SK-N-SH (cell line): ENCODE measurements around the gene CLIC1. TPM values are rescaled to one million over a fixed set of nuclear protein-coding genes. Genes with fewer than 3 reads are reported as not detected.
A peak's percentile ranks its signal among the peaks of the same experiment; 100 is the strongest.

Source experiments
- CTCF ChIA-PET: fragments of 300-600, 350-600 bp; formaldehyde crosslinking; extraction: SDS; loops from one replicate; lab custom pipeline; 2021; lab: Yijun Ruan, JAX
- POLR2A ChIA-PET: fragments of 350-600 bp; sonication (Branson Sonifier 250); formaldehyde crosslinking; extraction: SDS; loops from one replicate; lab custom pipeline; 2020; ENCODE audit warnings: antibody characterized with exemption, inconsistent platforms; lab: Yijun Ruan, JAX
- DNase-seq: peaks from one replicate; pipeline ENCODE4 v3.0.0; 2012
- H2AFZ ChIP-seq: fragments of 200-600 bp; sonication (generic); 2 replicates; pipeline ENCODE4 v1.8.1; 2016; ENCODE audit warnings: antibody characterized with exemption, mild to moderate bottlenecking, low read depth
- H3F3A ChIP-seq: fragments of 200-600 bp; sonication (generic); replicated peaks from 2 replicates; pipeline ENCODE3; 2016; ENCODE audit warnings: antibody characterized with exemption, mild to moderate bottlenecking; ENCODE audit not compliant: insufficient read depth
- H3K27ac ChIP-seq, 2 experiments: fragments of 200-500 bp in 1 of 2; fragments of 200-600 bp in 1 of 2; sonication (Bioruptor generic) in 1 of 2; sonication (generic), shearing (Covaris generic) in 1 of 2; 2 replicates each; pipeline versions ENCODE4 v1.5.1 to v1.6.1; 2014 to 2016; ENCODE audit warnings: low read depth in 2 of 2, inconsistent platforms in 1 of 2, low read length in 1 of 2, mild to moderate bottlenecking in 1 of 2, mixed read lengths in 1 of 2
- H3K27me3 ChIP-seq: fragments of 200-600 bp; sonication (generic), shearing (Covaris generic); 2 replicates; pipeline ENCODE4 v1.6.1; 2016; ENCODE audit warnings: mixed run types; ENCODE audit not compliant: insufficient read depth
- H3K36me3 ChIP-seq, 2 experiments: fragments of 200-500 bp in 1 of 2; fragments of 200-600 bp in 1 of 2; sonication (Bioruptor generic) in 1 of 2; sonication (generic) in 1 of 2; replicated peaks in 1 of 2; 2 replicates each; pipeline versions ENCODE3 to v1.5.1; 2014 to 2016; ENCODE audit warnings: low read length in 1 of 2, mild to moderate bottlenecking in 1 of 2; ENCODE audit not compliant: insufficient read depth in 2 of 2, control insufficient read depth in 1 of 2
- H3K4me1 ChIP-seq, 2 experiments: fragments of 200-500 bp in 1 of 2; fragments of 200-600 bp in 1 of 2; sonication (Bioruptor generic) in 1 of 2; sonication (generic), shearing (Covaris generic) in 1 of 2; 2 replicates each; pipeline versions ENCODE4 v1.5.1 to v1.6.1; 2014 to 2016; ENCODE audit warnings: low read depth in 1 of 2, low read length in 1 of 2, mixed run types in 1 of 2; ENCODE audit not compliant: insufficient read depth in 2 of 2, control insufficient read depth in 1 of 2
- H3K4me2 ChIP-seq: fragments of 200-600 bp; sonication (generic), shearing (Covaris generic); 2 replicates; pipeline ENCODE4 v1.6.1; 2017; ENCODE audit warnings: mixed run types
- H3K4me3 ChIP-seq, 2 experiments: fragments of 200-500 bp in 1 of 2; fragments of 200-600 bp in 1 of 2; sonication (Bioruptor generic) in 1 of 2; sonication (generic), shearing (Covaris generic) in 1 of 2; 2 replicates each; pipeline versions ENCODE4 v1.5.1 to v1.8.1; 2014 to 2016; ENCODE audit warnings: low read depth in 2 of 2, inconsistent platforms in 1 of 2, low read length in 1 of 2, mild to moderate bottlenecking in 1 of 2, mixed read lengths in 1 of 2, moderate library complexity in 1 of 2
- H3K79me2 ChIP-seq: fragments of 200-600 bp; sonication (generic); 2 replicates; pipeline ENCODE4 v1.8.1; 2017; ENCODE audit warnings: mild to moderate bottlenecking; ENCODE audit not compliant: insufficient read depth
- H3K9ac ChIP-seq: fragments of 200-600 bp; sonication (generic); 2 replicates; pipeline ENCODE4 v1.6.1; 2017; ENCODE audit warnings: mixed run types
- H3K9me2 ChIP-seq: fragments of 200-600 bp; sonication (generic); 2 replicates; pipeline ENCODE4 v1.6.1; 2017; ENCODE audit warnings: mixed run types
- H3K9me3 ChIP-seq: fragments of 200-600 bp; sonication (generic); 2 replicates; pipeline ENCODE4 v1.6.1; 2017; ENCODE audit warnings: mixed run types, mild to moderate bottlenecking, moderate library complexity
- H4K20me1 ChIP-seq: fragments of 200-600 bp; sonication (generic); 2 replicates; pipeline ENCODE4 v1.6.1; 2017; ENCODE audit warnings: mild to moderate bottlenecking, mixed run types; ENCODE audit not compliant: insufficient read depth
- CHD2 ChIP-seq: fragments of 150-350 bp; IDR thresholded peaks from 2 replicates; pipeline ENCODE4 v1.6.1; 2018; ENCODE audit warnings: low read length; ENCODE audit not compliant: partially characterized antibody
- EZH2phosphoT487 ChIP-seq: fragments of 200-600 bp; sonication (generic); IDR thresholded peaks from 2 replicates; pipeline ENCODE4 v1.6.1; 2017; ENCODE audit warnings: low read depth, mixed run types, mild to moderate bottlenecking, antibody characterized with exemption, moderate library complexity, borderline replicate concordance
- FOXJ3 ChIP-seq: sonication (generic); formaldehyde crosslinking; IDR thresholded peaks from 2 replicates; pipeline ENCODE4 v1.5.1; 2020; ENCODE audit warnings: mild to moderate bottlenecking, missing genetic modification reagents
- FOXM1 ChIP-seq: IDR thresholded peaks from 2 replicates; pipeline ENCODE4 v1.4.0; 2012; ENCODE audit warnings: low read depth, mild to moderate bottlenecking
- GATA2 ChIP-seq: sonication (generic); formaldehyde crosslinking; IDR thresholded peaks from 2 replicates; pipeline ENCODE4 v1.5.0; 2020; ENCODE audit warnings: mild to moderate bottlenecking, missing genetic modification reagents
- MEF2A ChIP-seq: IDR thresholded peaks from 2 replicates; pipeline ENCODE4 v1.4.0; 2012; ENCODE audit warnings: low read depth, borderline replicate concordance
- MXI1 ChIP-seq: IDR thresholded peaks from 2 replicates; pipeline ENCODE4 v1.6.1; 2012; ENCODE audit warnings: mild to moderate bottlenecking, low read depth, low read length, improper control_type of control experiment
- NRF1 ChIP-seq: IDR thresholded peaks from 2 replicates; pipeline ENCODE4 v1.6.1; 2012; ENCODE audit warnings: low read depth, mild to moderate bottlenecking, low read length
- POLR2AphosphoS5 ChIP-seq: IDR thresholded peaks from 2 replicates; pipeline ENCODE4 v1.6.1; 2012; ENCODE audit warnings: low read depth, low read length
- RAD21 ChIP-seq: IDR thresholded peaks from 2 replicates; pipeline ENCODE4 v1.6.1; 2012; ENCODE audit warnings: mild to moderate bottlenecking, low read length
- RFX5 ChIP-seq: IDR thresholded peaks from 2 replicates; pipeline ENCODE4 v1.6.1; 2012; ENCODE audit warnings: mild to moderate bottlenecking, improper control_type of control experiment, low read length
- SMC3 ChIP-seq: IDR thresholded peaks from 2 replicates; pipeline ENCODE4 v1.6.1; 2012; ENCODE audit warnings: low read depth, low read length, improper control_type of control experiment
- TAF1 ChIP-seq: IDR thresholded peaks from 2 replicates; pipeline ENCODE4 v1.6.1; 2012; ENCODE audit warnings: low read depth, mild to moderate bottlenecking, low read length, moderate library complexity, borderline replicate concordance
- TEAD4 ChIP-seq: IDR thresholded peaks from 2 replicates; pipeline ENCODE4 v1.4.0; 2012; ENCODE audit warnings: mild to moderate bottlenecking, borderline replicate concordance; ENCODE audit not compliant: insufficient read depth
- WGBS: methylation state at CpG from one replicate; pipeline ENCODE4 v1.1.6; 2017; ENCODE audit warnings: low lambda C conversion rate; 5-methylcytosine and 5-hydroxymethylcytosine counted together
- polyA plus RNA-seq, 3 experiments: library from polyadenylated mRNA; depleted of rRNA; stranded (reverse); fragments of >200 nt; gene quantifications; 2 replicates each; pipeline ENCODE4 v1.2.3, GENCODE V29; 2012
- TF ChIP-seq, protein P1 (sequence below): fragments of 150-350 bp; IDR thresholded peaks from 2 replicates; pipeline ENCODE4 v1.6.1; 2016; ENCODE audit warnings: mild to moderate bottlenecking, low read depth, low read length
- TF ChIP-seq, protein P2 (sequence below): IDR thresholded peaks from 2 replicates; pipeline ENCODE4; 2012
- TF ChIP-seq, protein P3 (sequence below): fragments of 200-600 bp; sonication (generic); IDR thresholded peaks from 2 replicates; pipeline ENCODE4 v1.6.1; 2017; ENCODE audit warnings: antibody characterized with exemption, mild to moderate bottlenecking, moderate library complexity
- TF ChIP-seq, protein P4 (sequence below): IDR thresholded peaks from 2 replicates; pipeline ENCODE4 v1.6.1; 2012; ENCODE audit warnings: mild to moderate bottlenecking, low read depth, low read length, moderate library complexity
- TF ChIP-seq, protein P5 (sequence below): IDR thresholded peaks from 2 replicates; pipeline ENCODE4 v1.4.0; 2012; ENCODE audit warnings: low read depth, borderline replicate concordance
- TF ChIP-seq, protein P6 (sequence below): IDR thresholded peaks from 2 replicates; pipeline ENCODE4 v1.4.0; 2012; ENCODE audit warnings: low read depth

Gene CLIC1
- polyA plus RNA-seq, 1 of the 3 experiments (the other 2 are of a cell fraction): 520 TPM

DNA sequence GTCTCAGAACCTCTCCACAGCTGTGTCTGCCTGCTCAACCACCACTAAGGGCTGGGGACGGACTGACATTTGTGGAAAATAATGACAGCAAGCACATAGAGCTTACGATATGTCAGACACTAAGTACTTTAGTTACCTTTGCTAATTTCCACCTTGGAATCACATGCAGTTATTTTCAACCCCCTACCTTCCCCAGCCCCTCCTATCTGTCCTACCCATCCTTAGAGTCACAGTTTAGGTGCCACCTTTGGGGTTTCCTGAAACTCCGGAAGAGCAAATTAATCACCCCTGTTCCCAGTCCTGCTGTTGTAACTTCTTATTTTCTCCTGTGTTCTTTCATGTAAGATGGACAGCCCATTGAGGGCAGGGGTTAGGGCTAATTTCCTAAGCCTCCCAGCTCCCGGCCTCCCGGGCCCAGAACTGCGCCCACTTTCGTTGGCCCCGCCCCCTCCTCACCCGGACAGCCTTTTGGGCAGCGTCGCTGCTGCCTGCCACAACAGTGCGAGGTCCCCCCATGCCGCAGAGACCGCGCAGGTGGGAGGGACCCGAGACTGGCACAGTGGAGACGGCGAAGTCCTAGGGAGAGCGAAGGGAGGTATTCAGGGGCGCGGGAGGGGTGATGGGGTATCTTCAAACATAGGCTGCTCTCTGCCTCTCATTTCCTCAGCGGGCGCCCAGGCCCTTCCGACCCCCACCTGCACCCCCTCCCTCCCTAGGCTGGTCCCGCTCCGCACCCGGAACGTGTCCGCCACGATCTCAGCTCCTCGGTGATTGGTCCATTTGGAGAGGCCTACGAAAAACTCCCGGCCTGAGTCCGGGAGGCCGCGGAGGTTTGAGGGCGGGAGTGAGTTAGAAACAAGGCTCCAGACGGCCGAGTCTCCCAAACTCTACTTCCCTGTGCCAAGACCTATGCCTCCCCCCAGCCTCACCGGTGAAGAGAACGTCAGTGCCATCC lies 8.3 kb downstream of the CLIC1 start:
- CTCF ChIA-PET: interaction anchor here (0.7 to 7.3 kb wide), 12 partner anchors 12 to 135 kb away, joined by 3 to 45 read pairs (median 6); partner anchors contain the start of genes LSM2, MSH5, NEU1 and VARS1
- no peaks in the 10 kb centered on the region for H3K27me3 ChIP-seq
- H4K20me1 ChIP-seq: peaks cover 12% of the 10 kb centered on the region; the same call in 1 of the 2 replicates
- H3K9me3 ChIP-seq: no peaks in the 10 kb centered on the region
- peak overlapping the region; percentile 98; the same call in 1 of the 2 replicates for H3K9ac ChIP-seq
- 95% methylated on average over 29 of the region's 41 CpGs for WGBS
- H3K4me2 ChIP-seq: peak overlapping the region; percentile 98
- peaks cover 35% of the 10 kb centered on the region for H3F3A ChIP-seq
- peaks cover 13 to 14% of the 10 kb centered on the region in 2 experiments; a peak in 1 of 4 replicates for H3K4me1 ChIP-seq
- H2AFZ ChIP-seq: no peak overlapping the region
- H3K4me3 ChIP-seq: peak overlapping the region; percentile 90 to 93; a peak in 3 of 4 replicates
- TF ChIP-seq, protein P1, sequence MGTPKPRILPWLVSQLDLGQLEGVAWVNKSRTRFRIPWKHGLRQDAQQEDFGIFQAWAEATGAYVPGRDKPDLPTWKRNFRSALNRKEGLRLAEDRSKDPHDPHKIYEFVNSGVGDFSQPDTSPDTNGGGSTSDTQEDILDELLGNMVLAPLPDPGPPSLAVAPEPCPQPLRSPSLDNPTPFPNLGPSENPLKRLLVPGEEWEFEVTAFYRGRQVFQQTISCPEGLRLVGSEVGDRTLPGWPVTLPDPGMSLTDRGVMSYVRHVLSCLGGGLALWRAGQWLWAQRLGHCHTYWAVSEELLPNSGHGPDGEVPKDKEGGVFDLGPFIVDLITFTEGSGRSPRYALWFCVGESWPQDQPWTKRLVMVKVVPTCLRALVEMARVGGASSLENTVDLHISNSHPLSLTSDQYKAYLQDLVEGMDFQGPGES: no peak
- TF ChIP-seq FOXM1: no peak
- TF ChIP-seq MXI1: no peak
- no peak for TF ChIP-seq EZH2phosphoT487
- TF ChIP-seq, protein P2, sequence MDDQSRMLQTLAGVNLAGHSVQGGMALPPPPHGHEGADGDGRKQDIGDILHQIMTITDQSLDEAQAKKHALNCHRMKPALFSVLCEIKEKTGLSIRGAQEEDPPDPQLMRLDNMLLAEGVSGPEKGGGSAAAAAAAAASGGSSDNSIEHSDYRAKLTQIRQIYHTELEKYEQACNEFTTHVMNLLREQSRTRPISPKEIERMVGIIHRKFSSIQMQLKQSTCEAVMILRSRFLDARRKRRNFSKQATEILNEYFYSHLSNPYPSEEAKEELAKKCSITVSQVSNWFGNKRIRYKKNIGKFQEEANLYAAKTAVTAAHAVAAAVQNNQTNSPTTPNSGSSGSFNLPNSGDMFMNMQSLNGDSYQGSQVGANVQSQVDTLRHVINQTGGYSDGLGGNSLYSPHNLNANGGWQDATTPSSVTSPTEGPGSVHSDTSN: no peak
- TF ChIP-seq, protein P3, sequence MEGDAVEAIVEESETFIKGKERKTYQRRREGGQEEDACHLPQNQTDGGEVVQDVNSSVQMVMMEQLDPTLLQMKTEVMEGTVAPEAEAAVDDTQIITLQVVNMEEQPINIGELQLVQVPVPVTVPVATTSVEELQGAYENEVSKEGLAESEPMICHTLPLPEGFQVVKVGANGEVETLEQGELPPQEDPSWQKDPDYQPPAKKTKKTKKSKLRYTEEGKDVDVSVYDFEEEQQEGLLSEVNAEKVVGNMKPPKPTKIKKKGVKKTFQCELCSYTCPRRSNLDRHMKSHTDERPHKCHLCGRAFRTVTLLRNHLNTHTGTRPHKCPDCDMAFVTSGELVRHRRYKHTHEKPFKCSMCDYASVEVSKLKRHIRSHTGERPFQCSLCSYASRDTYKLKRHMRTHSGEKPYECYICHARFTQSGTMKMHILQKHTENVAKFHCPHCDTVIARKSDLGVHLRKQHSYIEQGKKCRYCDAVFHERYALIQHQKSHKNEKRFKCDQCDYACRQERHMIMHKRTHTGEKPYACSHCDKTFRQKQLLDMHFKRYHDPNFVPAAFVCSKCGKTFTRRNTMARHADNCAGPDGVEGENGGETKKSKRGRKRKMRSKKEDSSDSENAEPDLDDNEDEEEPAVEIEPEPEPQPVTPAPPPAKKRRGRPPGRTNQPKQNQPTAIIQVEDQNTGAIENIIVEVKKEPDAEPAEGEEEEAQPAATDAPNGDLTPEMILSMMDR: no peak
- no peak for TF ChIP-seq TEAD4
- TF ChIP-seq, protein P4, sequence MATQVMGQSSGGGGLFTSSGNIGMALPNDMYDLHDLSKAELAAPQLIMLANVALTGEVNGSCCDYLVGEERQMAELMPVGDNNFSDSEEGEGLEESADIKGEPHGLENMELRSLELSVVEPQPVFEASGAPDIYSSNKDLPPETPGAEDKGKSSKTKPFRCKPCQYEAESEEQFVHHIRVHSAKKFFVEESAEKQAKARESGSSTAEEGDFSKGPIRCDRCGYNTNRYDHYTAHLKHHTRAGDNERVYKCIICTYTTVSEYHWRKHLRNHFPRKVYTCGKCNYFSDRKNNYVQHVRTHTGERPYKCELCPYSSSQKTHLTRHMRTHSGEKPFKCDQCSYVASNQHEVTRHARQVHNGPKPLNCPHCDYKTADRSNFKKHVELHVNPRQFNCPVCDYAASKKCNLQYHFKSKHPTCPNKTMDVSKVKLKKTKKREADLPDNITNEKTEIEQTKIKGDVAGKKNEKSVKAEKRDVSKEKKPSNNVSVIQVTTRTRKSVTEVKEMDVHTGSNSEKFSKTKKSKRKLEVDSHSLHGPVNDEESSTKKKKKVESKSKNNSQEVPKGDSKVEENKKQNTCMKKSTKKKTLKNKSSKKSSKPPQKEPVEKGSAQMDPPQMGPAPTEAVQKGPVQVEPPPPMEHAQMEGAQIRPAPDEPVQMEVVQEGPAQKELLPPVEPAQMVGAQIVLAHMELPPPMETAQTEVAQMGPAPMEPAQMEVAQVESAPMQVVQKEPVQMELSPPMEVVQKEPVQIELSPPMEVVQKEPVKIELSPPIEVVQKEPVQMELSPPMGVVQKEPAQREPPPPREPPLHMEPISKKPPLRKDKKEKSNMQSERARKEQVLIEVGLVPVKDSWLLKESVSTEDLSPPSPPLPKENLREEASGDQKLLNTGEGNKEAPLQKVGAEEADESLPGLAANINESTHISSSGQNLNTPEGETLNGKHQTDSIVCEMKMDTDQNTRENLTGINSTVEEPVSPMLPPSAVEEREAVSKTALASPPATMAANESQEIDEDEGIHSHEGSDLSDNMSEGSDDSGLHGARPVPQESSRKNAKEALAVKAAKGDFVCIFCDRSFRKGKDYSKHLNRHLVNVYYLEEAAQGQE: no peak
- TF ChIP-seq, protein P5, sequence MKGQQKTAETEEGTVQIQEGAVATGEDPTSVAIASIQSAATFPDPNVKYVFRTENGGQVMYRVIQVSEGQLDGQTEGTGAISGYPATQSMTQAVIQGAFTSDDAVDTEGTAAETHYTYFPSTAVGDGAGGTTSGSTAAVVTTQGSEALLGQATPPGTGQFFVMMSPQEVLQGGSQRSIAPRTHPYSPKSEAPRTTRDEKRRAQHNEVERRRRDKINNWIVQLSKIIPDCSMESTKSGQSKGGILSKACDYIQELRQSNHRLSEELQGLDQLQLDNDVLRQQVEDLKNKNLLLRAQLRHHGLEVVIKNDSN: no peak
- TF ChIP-seq, protein P6, sequence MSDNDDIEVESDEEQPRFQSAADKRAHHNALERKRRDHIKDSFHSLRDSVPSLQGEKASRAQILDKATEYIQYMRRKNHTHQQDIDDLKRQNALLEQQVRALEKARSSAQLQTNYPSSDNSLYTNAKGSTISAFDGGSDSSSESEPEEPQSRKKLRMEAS: no peak
- TF ChIP-seq FOXJ3 (CRISPR knock-in tag): no peak
- TF ChIP-seq POLR2AphosphoS5: no peak
- no peak for TF ChIP-seq TAF1
- TF ChIP-seq SMC3: no peak
- no peak for TF ChIP-seq NRF1
- no peak for TF ChIP-seq RAD21
- TF ChIP-seq GATA2: no peak
- TF ChIP-seq RFX5: no peak
- TF ChIP-seq CHD2: no peak
- TF ChIP-seq MEF2A: no peak
- TF ChIP-seq, all 33 proteins: peak for 0
- no peak overlapping the region for H3K27ac ChIP-seq
- peaks cover 30% of the 10 kb centered on the region; the same call in 1 of the 2 replicates for H3K79me2 ChIP-seq
- POLR2A ChIA-PET: interaction anchor here (0.6 kb wide), 1 partner anchor 81 kb away, joined by 4 read pairs; no protein-coding TSS in a partner anchor
- peaks cover 43 to 46% of the 10 kb centered on the region in 2 experiments for H3K36me3 ChIP-seq
- H3K9me2 ChIP-seq: no peaks in the 10 kb centered on the region
- DNase-seq: no peak
